CD4-positive, alpha-beta T cell treated with Interleukin-15 for 4 hours (primary cell): ENCODE results near the gene MRPL2.
"Not testable (repeated sequence)": the region's sequence is repeated elsewhere in the genome, so short reads cannot be mapped to it uniquely, and the experiment has no call there.

Experiments
- DNase-seq: peaks from one replicate; pipeline ENCODE4 v3.0.0-alpha.2; 2020; ENCODE audit warnings: low spot score

Gene MRPL2

GRCh38 chr6:43053545-43054205 lies 5.6 kb downstream of the MRPL2 start, which contains the start of gene CUL7:
Gene CUL7, minus strand, starts transcription at chr6:43053851. Its CDS starts 1,063 bp downstream, at chr6:43052788.
- DNase-seq: peak; percentile 92

GRCh38 chr6:43052842-43053544 lies 6.2 kb downstream of the MRPL2 start:
- no peak for DNase-seq

GRCh38 chr6:43052225-43052841 lies 6.9 kb downstream of the MRPL2 start:
- DNase-seq: no peak

- no peak for DNase-seq
Observed at GRCh38 chr6:43050981-43051380, 8.3 kb downstream of the MRPL2 start.

- no peak for DNase-seq
Observed at GRCh38 chr6:43047998-43048397, 11.2 kb downstream of the MRPL2 start.

- DNase-seq: no peak
Observed at GRCh38 chr6:43045371-43045930, 13.8 kb downstream of the MRPL2 start.

GRCh38 chr6:43043310-43043709 lies 15.9 kb downstream of the MRPL2 start:
- DNase-seq: no peak

GRCh38 chr6:43041475-43041874 lies 17.8 kb downstream of the MRPL2 start:
- not testable (repeated sequence) for DNase-seq

GRCh38 chr6:43040542-43041257 lies 18.5 kb downstream of the MRPL2 start:
- DNase-seq: no peak

GRCh38 chr6:43038727-43039126 lies 20.5 kb downstream of the MRPL2 start:
- DNase-seq: no peak

GRCh38 chr6:43037706-43038105 lies 21.5 kb downstream of the MRPL2 start:
- DNase-seq: no peak

GRCh38 chr6:43037197-43037596 lies 22.0 kb downstream of the MRPL2 start:
- no peak for DNase-seq

- DNase-seq: no peak
Observed at GRCh38 chr6:43036712-43037111, 22.5 kb downstream of the MRPL2 start.

GRCh38 chr6:43035495-43036194 lies 23.6 kb downstream of the MRPL2 start:
- DNase-seq: no peak

GRCh38 chr6:43034190-43034525 lies 25.1 kb downstream of the MRPL2 start:
- DNase-seq: no peak

- no peak for DNase-seq
Observed at GRCh38 chr6:43033496-43034189, 25.6 kb downstream of the MRPL2 start.

- no peak for DNase-seq
Observed at GRCh38 chr6:43032326-43032725, 26.9 kb downstream of the MRPL2 start.

GRCh38 chr6:43029120-43029519 lies 30.1 kb downstream of the MRPL2 start:
- no peak for DNase-seq

- no peak for DNase-seq
Observed at GRCh38 chr6:43026365-43026764, 32.9 kb downstream of the MRPL2 start.

- no peak for DNase-seq
Observed at GRCh38 chr6:43024436-43024835, 34.8 kb downstream of the MRPL2 start.
